Hepatocyte (in vitro differentiated cells): ENCODE results near the gene ENO2. TPM values are rescaled to one million over a fixed set of nuclear protein-coding genes. Genes with fewer than 3 reads are reported as not detected.

Experiments used
- DNase-seq: peaks from one replicate; pipeline ENCODE4 v3.0.0-alpha.2; 2016; ENCODE audit warnings: low spot score
- H2AFZ ChIP-seq: fragments of 200-600 bp; sonication (generic); 2 replicates; pipeline ENCODE4 v1.6.0; 2016; ENCODE audit warnings: antibody characterized with exemption, mild to moderate bottlenecking
- H3K27ac ChIP-seq: fragments of 200-600 bp; sonication (generic); 2 replicates; pipeline ENCODE4 v1.5.1; 2016; ENCODE audit warnings: mild to moderate bottlenecking
- H3K27me3 ChIP-seq: fragments of 200-600 bp; sonication (generic); 2 replicates; pipeline ENCODE4 v1.6.1; 2016
- H3K36me3 ChIP-seq: fragments of 200-600 bp; sonication (generic); replicated peaks from 2 replicates; pipeline ENCODE4 v1.5.1; 2016; ENCODE audit warnings: low read depth; ENCODE audit not compliant: insufficient read depth
- H3K4me1 ChIP-seq: fragments of 200-600 bp; sonication (generic); 2 replicates; pipeline ENCODE4 v1.5.1; 2016; ENCODE audit warnings: mild to moderate bottlenecking, moderate library complexity; ENCODE audit not compliant: insufficient read depth
- H3K4me2 ChIP-seq: fragments of 200-600 bp; sonication (generic); 2 replicates; pipeline ENCODE4 v1.6.0; 2016
- H3K4me3 ChIP-seq: fragments of 200-600 bp; sonication (generic); 2 replicates; pipeline ENCODE4 v1.5.1; 2016; ENCODE audit warnings: mild to moderate bottlenecking
- H3K79me2 ChIP-seq: fragments of 200-600 bp; sonication (generic); 2 replicates; pipeline ENCODE4 v1.6.0; 2017; ENCODE audit warnings: mild to moderate bottlenecking
- H3K9me2 ChIP-seq: fragments of 200-600 bp; sonication (generic); replicated peaks from 2 replicates; pipeline ENCODE4 v1.6.0; 2017; ENCODE audit warnings: mild to moderate bottlenecking; ENCODE audit not compliant: insufficient read depth
- H3K9me3 ChIP-seq: fragments of 200-600 bp; sonication (generic); 2 replicates; pipeline ENCODE4 v1.5.1; 2016; ENCODE audit warnings: low read depth, mild to moderate bottlenecking
- H4K20me1 ChIP-seq: fragments of 200-600 bp; sonication (generic); 2 replicates; pipeline ENCODE4 v1.6.0; 2016; ENCODE audit warnings: mild to moderate bottlenecking; ENCODE audit not compliant: insufficient read depth, poor library complexity, severe bottlenecking
- EZH2 ChIP-seq: fragments of 200-600 bp; sonication (generic); IDR thresholded peaks from 2 replicates; pipeline ENCODE4 v1.6.1; 2016; ENCODE audit warnings: antibody characterized with exemption, mild to moderate bottlenecking, borderline replicate concordance
- EZH2phosphoT487 ChIP-seq: fragments of 200-600 bp; sonication (generic); IDR thresholded peaks from one replicate; pipeline ENCODE4 v1.6.1; 2018; ENCODE audit warnings: antibody characterized with exemption, mild to moderate bottlenecking, low read depth, moderate library complexity; ENCODE audit not compliant: unreplicated experiment, severe bottlenecking
- WGBS: methylation state at CpG from one replicate; pipeline ENCODE4 v1.1.6; 2016; ENCODE audit warnings: low lambda C conversion rate; ENCODE audit errors: missing lambda C conversion rate; 5-methylcytosine and 5-hydroxymethylcytosine counted together
- polyA plus RNA-seq: library from polyadenylated mRNA; unstranded; fragments of >200 nt; fragmentation: Nextera tagmentation; extraction: Ambion mirVana; gene quantifications from 2 replicates; pipeline ENCODE4 v1.2.1, GENCODE V29; 2016
- total RNA-seq: library from RNA; depleted of rRNA; stranded (reverse); fragments of >200 nt; gene quantifications from 2 replicates; pipeline ENCODE4 v1.2.3, GENCODE V29; 2014
- TF ChIP-seq, protein P1 (sequence below): fragments of 200-600 bp; sonication (generic); IDR thresholded peaks from 2 replicates; pipeline ENCODE4 v1.5.1; 2016; ENCODE audit warnings: antibody characterized with exemption, mild to moderate bottlenecking; ENCODE audit not compliant: poor library complexity

The ENO2 gene
- total and polyA plus RNA-seq, 2 experiments from 2014 or later, result 11.8 to 14.2 TPM

DNA sequence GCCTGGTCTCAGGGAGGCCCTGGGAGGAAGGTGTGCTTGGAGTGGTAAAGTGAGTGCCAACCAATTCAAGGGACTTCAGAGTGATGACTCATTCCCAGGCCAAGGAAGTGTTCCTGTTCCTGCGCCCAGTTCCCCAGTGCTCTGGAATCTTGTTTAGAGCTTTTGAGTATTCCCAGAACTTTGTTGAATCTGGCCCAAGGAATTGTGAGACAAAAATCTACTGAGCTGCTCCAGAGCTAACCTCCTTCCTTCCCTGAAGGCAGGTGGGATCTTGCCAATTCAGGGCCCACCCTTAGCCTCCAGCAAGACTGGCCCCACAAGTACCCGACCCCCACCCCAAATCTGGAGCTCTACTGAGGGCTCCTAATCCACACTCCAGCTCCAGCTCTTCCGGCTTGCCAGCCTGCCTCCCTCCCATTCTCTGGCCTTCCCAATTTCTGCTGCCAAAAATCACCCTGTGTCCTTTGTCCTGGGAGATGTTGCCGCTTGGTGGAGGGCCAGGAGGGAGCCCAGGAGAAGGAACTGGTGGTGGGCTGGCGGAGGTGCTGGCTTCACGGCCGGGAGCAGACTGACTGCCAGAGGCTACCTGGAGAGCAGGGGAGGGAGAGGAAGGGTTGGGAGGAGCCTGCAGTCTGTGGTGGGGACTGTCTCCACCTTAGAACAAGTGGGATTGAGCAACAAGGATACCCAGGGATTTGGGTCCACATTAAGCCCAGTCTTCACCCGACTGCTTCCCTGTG, 11.3 kb downstream of the ENO2 start:
- H2AFZ ChIP-seq, result peak overlapping the region; percentile 20
- WGBS, result 18% methylated on average over 8 of the region's 8 CpGs
- no peaks in the 10 kb centered on the region for H3K27me3 ChIP-seq
- no peaks in the 10 kb centered on the region for H3K36me3 ChIP-seq
- peaks cover 41% of the 10 kb centered on the region for H3K4me1 ChIP-seq
- H3K4me2 ChIP-seq, result peak overlapping the region; percentile 76
- peak; percentile 82 for DNase-seq
- H3K9me2 ChIP-seq, result no peaks in the 10 kb centered on the region
- no peak overlapping the region for H3K4me3 ChIP-seq
- H4K20me1 ChIP-seq, result peaks cover 21% of the 10 kb centered on the region
- TF ChIP-seq EZH2phosphoT487 (no peak), EZH2 (no peak)
- TF ChIP-seq, protein P1, sequence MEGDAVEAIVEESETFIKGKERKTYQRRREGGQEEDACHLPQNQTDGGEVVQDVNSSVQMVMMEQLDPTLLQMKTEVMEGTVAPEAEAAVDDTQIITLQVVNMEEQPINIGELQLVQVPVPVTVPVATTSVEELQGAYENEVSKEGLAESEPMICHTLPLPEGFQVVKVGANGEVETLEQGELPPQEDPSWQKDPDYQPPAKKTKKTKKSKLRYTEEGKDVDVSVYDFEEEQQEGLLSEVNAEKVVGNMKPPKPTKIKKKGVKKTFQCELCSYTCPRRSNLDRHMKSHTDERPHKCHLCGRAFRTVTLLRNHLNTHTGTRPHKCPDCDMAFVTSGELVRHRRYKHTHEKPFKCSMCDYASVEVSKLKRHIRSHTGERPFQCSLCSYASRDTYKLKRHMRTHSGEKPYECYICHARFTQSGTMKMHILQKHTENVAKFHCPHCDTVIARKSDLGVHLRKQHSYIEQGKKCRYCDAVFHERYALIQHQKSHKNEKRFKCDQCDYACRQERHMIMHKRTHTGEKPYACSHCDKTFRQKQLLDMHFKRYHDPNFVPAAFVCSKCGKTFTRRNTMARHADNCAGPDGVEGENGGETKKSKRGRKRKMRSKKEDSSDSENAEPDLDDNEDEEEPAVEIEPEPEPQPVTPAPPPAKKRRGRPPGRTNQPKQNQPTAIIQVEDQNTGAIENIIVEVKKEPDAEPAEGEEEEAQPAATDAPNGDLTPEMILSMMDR, result no peak
- H3K27ac ChIP-seq, result peak overlapping the region; percentile 99
- no peaks in the 10 kb centered on the region for H3K9me3 ChIP-seq
- peaks cover 38% of the 10 kb centered on the region for H3K79me2 ChIP-seq

DNA sequence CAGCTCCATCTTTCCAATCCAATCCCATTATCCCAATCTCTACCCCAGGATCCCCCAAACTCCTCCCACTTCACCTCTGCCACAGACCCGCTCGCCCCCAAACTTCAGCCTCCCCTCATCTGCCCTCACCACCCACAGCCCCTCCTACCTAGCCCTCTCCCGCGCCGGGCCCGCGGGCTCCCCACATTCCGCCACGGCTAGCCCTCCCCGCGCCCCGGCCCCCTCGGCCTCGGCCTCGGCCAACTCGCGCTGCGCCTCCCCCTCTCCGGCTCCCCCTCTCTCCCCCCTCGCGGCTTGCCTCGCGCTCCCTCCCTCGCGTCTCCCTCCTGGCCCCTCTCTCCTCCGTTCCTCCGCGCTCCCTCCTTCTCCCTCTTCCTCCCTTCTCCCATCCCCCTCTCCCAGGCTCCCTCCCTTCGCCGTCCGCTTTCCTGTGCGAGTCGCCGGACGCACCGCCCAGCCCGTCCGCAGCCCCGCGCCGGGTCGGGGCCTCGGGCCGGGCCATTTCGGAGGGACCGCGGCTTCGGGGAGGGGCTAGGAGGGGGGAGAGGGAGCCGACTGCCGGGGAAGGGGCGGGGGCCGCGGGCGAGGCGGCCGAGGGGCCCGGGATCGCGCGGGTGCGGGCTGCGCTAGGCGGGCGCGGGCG, 13.1 kb downstream of the ENO2 start, which contains the start of gene ATN1:
TSS of gene ATN1 (plus strand) at position 581 of the 643 bp plus-strand sequence. CDS start 6,043 bp downstream, outside the sequence.
- Histone ChIP-seq H3K79me2 (peaks cover 56% of the 10 kb centered on the region), H3K36me3 (no peaks in the 10 kb centered on the region), H3K27me3 (no peaks in the 10 kb centered on the region), H3K9me3 (no peaks in the 10 kb centered on the region), H3K9me2 (no peaks in the 10 kb centered on the region), H3K4me2 (peak within 1 kb of the TSS; percentile 91), H4K20me1 (peaks cover 39% of the 10 kb centered on the region), H2AFZ (peak within 1 kb of the TSS; percentile 63), H3K4me1 (peaks cover 52% of the 10 kb centered on the region), H3K4me3 (peak within 1 kb of the TSS; percentile 96), H3K27ac (peak within 1 kb of the TSS; percentile 99)
- TF ChIP-seq, protein P1, result no peak
- no peak for TF ChIP-seq EZH2phosphoT487
- no peak for TF ChIP-seq EZH2
- DNase-seq, result peak; percentile 92
- WGBS, result no CpG with 5 or more reads among the region's 66 CpGs

DNA sequence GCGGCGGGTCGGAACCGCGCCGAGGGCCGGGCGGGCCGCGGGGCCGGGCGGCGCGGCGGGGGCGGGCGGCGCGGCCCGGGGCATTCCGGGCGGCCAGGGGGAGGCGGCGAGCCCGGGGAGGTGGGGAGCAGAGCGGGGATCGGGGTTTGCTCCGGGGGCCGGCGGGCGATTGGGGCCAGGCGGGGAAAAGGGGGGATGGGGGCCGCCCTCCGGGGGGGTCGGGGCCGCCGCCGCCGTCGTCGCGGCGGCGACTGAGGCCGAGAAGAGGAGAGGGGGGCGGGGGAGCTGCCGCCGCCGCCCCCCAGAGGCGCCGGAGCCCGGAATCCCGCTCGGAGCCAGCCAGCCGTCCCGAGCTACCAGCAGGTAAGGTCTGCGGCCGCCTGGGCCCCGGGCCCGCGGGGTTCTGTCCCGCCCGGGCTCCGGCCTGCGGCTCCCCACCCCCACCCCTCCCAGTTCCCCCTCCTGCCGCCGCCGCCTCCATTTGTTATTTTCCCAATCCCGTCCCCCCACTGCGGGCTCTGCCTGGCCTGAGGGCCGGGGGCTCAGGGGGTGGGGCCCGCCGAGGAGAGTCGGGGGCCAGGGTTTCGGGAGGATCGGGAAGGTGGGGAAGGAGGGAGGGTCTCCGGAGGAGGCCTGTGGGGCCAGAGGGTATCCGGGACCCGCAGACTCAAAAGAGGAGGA, 13.8 kb downstream of the ENO2 start:
- H4K20me1 ChIP-seq, result peaks cover 45% of the 10 kb centered on the region
- peaks cover 63% of the 10 kb centered on the region for H3K79me2 ChIP-seq
- H3K27me3 ChIP-seq, result no peaks in the 10 kb centered on the region
- H3K4me2 ChIP-seq, result peak overlapping the region; percentile 91
- H3K9me2 ChIP-seq, result no peaks in the 10 kb centered on the region
- H3K36me3 ChIP-seq, result no peaks in the 10 kb centered on the region
- H3K27ac ChIP-seq, result peak overlapping the region; percentile 99
- peak; percentile 58 for DNase-seq
- 0% methylated on average over 1 of the region's 79 CpGs for WGBS
- H3K9me3 ChIP-seq, result no peaks in the 10 kb centered on the region
- peaks cover 56% of the 10 kb centered on the region for H3K4me1 ChIP-seq
- no peak overlapping the region for H2AFZ ChIP-seq
- H3K4me3 ChIP-seq, result peak overlapping the region; percentile 89
- TF ChIP-seq, protein P1, result no peak
